D721Med (cell line): ENCODE results near the gene DUXB.

ENCODE experiments used
- DNase-seq: peaks from one replicate; pipeline ENCODE4 v3.0.0; 2011; ENCODE audit warnings: low spot score; ENCODE audit not compliant: insufficient read length
- FAIRE-seq: peaks from 2 replicates; lab custom pipeline; 2011; peaks lifted over from hg19 to GRCh38; lab: Jason Lieb, UNC
- CTCF ChIP-seq: IDR thresholded peaks from 2 replicates; pipeline ENCODE4 v1.5.1; 2012; ENCODE audit warnings: mild to moderate bottlenecking, control low read depth; ENCODE audit not compliant: insufficient read depth; ENCODE audit errors: missing control alignments

DUXB gene

GRCh38 chr16:75676909-75677308 lies 24.4 kb downstream of the DUXB start, which contains the start of gene CPHXL2:
Gene CPHXL2, minus strand, starts transcription at chr16:75677009. Its CDS starts 10 bp downstream, at chr16:75676999.
- DNase-seq (no peak), FAIRE-seq (no peak)
- no peak for TF ChIP-seq CTCF

GRCh38 chr16:75667503-75667902 lies 33.8 kb downstream of the DUXB start:
- FAIRE-seq (no peak), DNase-seq (no peak)
- TF ChIP-seq CTCF = no peak

GRCh38 chr16:75660726-75661302 lies 40.4 kb downstream of the DUXB start:
- no peak for DNase-seq
- TF ChIP-seq CTCF = no peak
- no peak for FAIRE-seq

GRCh38 chr16:75660321-75660720 lies 40.9 kb downstream of the DUXB start:
- TF ChIP-seq CTCF = no peak
- no peak for DNase-seq
- no peak for FAIRE-seq

- no peak for DNase-seq
- no peak for TF ChIP-seq CTCF
- FAIRE-seq = no peak
Measured at GRCh38 chr16:75658175-75658574, 43.1 kb downstream of the DUXB start.

- TF ChIP-seq CTCF = no peak
- no peak for DNase-seq
- FAIRE-seq = no peak
Measured at GRCh38 chr16:75653922-75654321, 47.3 kb downstream of the DUXB start.

- DNase-seq = no peak
- no peak for FAIRE-seq
- TF ChIP-seq CTCF = no peak
Measured at GRCh38 chr16:75648265-75649076, 52.8 kb downstream of the DUXB start.
